K562 (cell line): ENCODE results near the gene CDKN2C. TPM values are rescaled to one million over a fixed set of nuclear protein-coding genes. Genes with fewer than 3 reads are reported as not detected.

Source experiments
- ATAC-seq: fragments of 200-7000 bp; cut with Tn5 transposase; 3 replicates; pipeline ENCODE4 v1.9.1; 2020; ENCODE audit warnings: moderate library complexity
- BruUV-seq: library from RNA; stranded (reverse); fragments of 400-500 nt; replicated peaks from 2 replicates; lab custom pipeline; 2021; lab: Mats Ljungman, UMichigan
- CTCF ChIA-PET: fragments of 300-600 bp; formaldehyde crosslinking; extraction: SDS; loops from one replicate; lab custom pipeline; 2021; ENCODE audit warnings: low intra/inter-chr PET ratio; lab: Yijun Ruan, JAX
- POLR2A ChIA-PET: fragments of 300-600, 350-650 bp; sonication (Branson Sonifier 250); formaldehyde crosslinking; extraction: SDS; loops from one replicate; lab custom pipeline; 2021; ENCODE audit warnings: antibody characterized with exemption, inconsistent platforms; lab: Yijun Ruan, JAX
- DNase-seq, 4 experiments: peaks; one replicate each; pipeline versions ENCODE4 v3.0.0 to v3.0.0-alpha.2; 2011 to 2018; ENCODE audit warnings: low spot score in 3 of 4, mixed read lengths in 3 of 4; ENCODE audit errors: extremely low read depth in 1 of 4
- FAIRE-seq: peaks from 2 replicates; lab custom pipeline; 2011; peaks lifted over from hg19 to GRCh38; lab: Jason Lieb, UNC
- H2AFZ ChIP-seq: 2 replicates; pipeline ENCODE4 v1.6.0; 2011; ENCODE audit warnings: low read depth, low read length, control low read depth, inconsistent platforms
- H3K27ac ChIP-seq: fragments of 200-600 bp; 3 replicates; pipeline ENCODE4 v1.8.0; 2011; ENCODE audit warnings: low read depth, mild to moderate bottlenecking, control low read depth, inconsistent platforms, low read length, moderate library complexity, mixed read lengths; ENCODE audit errors: extremely low read depth
- H3K27me3 ChIP-seq, 2 experiments: fragments of 300-600 bp in 1 of 2; 2 replicates in 1 of 2; 3 replicates in 1 of 2; pipeline versions ENCODE4 v1.6.0 to v1.8.0; 2011; ENCODE audit warnings: inconsistent platforms in 2 of 2, low read length in 2 of 2, mild to moderate bottlenecking in 1 of 2, mixed read lengths in 1 of 2, moderate library complexity in 1 of 2; ENCODE audit not compliant: control insufficient read depth in 2 of 2, insufficient read depth in 2 of 2
- H3K36me3 ChIP-seq: fragments of 300-600 bp; 3 replicates; pipeline ENCODE4 v1.8.0; 2011; ENCODE audit warnings: mild to moderate bottlenecking, low read length, inconsistent platforms; ENCODE audit not compliant: control insufficient read depth, insufficient read depth
- H3K4me1 ChIP-seq, 2 experiments: fragments of 200-600 bp in 1 of 2; replicated peaks in 1 of 2; 2 replicates in 1 of 2; 3 replicates in 1 of 2; pipeline versions ENCODE4 v1.5.1 to v1.8.0; 2011; ENCODE audit warnings: inconsistent platforms in 2 of 2, low read length in 2 of 2, mild to moderate bottlenecking in 1 of 2, mixed read lengths in 1 of 2, moderate library complexity in 1 of 2; ENCODE audit not compliant: control insufficient read depth in 2 of 2, insufficient read depth in 2 of 2
- H3K4me2 ChIP-seq: 2 replicates; pipeline ENCODE4 v1.6.1; 2011; ENCODE audit warnings: low read length, control low read depth, inconsistent platforms, mixed read lengths; ENCODE audit not compliant: insufficient read depth
- H3K4me3 ChIP-seq: fragments of 200-600 bp; sonication (generic), shearing (Covaris generic); 2 replicates; pipeline ENCODE4 v1.5.1; 2016; ENCODE audit warnings: control low read depth, inconsistent platforms
- H3K79me2 ChIP-seq: fragments of 200-600 bp; 3 replicates; pipeline ENCODE4 v1.8.0; 2011; ENCODE audit warnings: low read length, inconsistent platforms; ENCODE audit not compliant: control insufficient read depth, insufficient read depth
- H3K9ac ChIP-seq, 2 experiments: 2 replicates each; pipeline versions ENCODE4 v1.6.0 to v1.6.1; 2011; ENCODE audit warnings: low read depth in 2 of 2, low read length in 2 of 2, control low read depth in 1 of 2, inconsistent platforms in 1 of 2, mild to moderate bottlenecking in 1 of 2, mixed read lengths in 1 of 2; ENCODE audit not compliant: insufficient read depth in 1 of 2
- H3K9me1 ChIP-seq: one replicate; pipeline ENCODE4 v1.6.0; 2011; ENCODE audit warnings: inconsistent platforms, mild to moderate bottlenecking, low read length, moderate library complexity; ENCODE audit not compliant: control insufficient read depth, insufficient read depth
- H3K9me3 ChIP-seq: replicated peaks from 2 replicates; pipeline ENCODE4 v1.5.1; 2011; ENCODE audit warnings: low read depth, low read length, inconsistent platforms; ENCODE audit not compliant: control insufficient read depth, insufficient read depth
- H4K20me1 ChIP-seq: replicated peaks from 2 replicates; pipeline ENCODE4 v1.6.1; 2011; ENCODE audit warnings: low read length, inconsistent platforms, mixed read lengths; ENCODE audit not compliant: control insufficient read depth, insufficient read depth
- CTCF ChIP-seq, 3 experiments: IDR thresholded peaks in 2 of 3; conservative IDR thresholded peaks in 1 of 3; 2 replicates each; pipeline ENCODE4 v1.5.1; 2011 to 2012; ENCODE audit warnings: low read length in 3 of 3, mild to moderate bottlenecking in 3 of 3, control low read depth in 2 of 3, improper control_type of control experiment in 1 of 3, inconsistent platforms in 1 of 3, low read depth in 1 of 3, mixed read lengths in 1 of 3, moderate library complexity in 1 of 3; ENCODE audit not compliant: insufficient read depth in 2 of 3
- FOXK1 ChIP-seq: sonication (generic); formaldehyde crosslinking; IDR thresholded peaks from 2 replicates; pipeline ENCODE4 v1.8.0; 2022; ENCODE audit warnings: missing genetic modification reagents, mild to moderate bottlenecking, borderline replicate concordance
- KLF6 ChIP-seq: fragments of 250-450 bp; sonication (Bioruptor Pico); IDR thresholded peaks from 2 replicates; pipeline ENCODE4 v1.4.0; 2020; ENCODE audit warnings: mild to moderate bottlenecking, moderate library complexity, borderline replicate concordance
- NONO ChIP-seq, 2 experiments: fragments of 200-400 bp in 1 of 2; fragments of 450-650 bp in 1 of 2; formaldehyde crosslinking in 1 of 2; IDR thresholded peaks; 2 replicates each; pipeline ENCODE4 v1.6.1; 2017; ENCODE audit warnings: low read depth in 2 of 2, mild to moderate bottlenecking in 2 of 2, moderate library complexity in 2 of 2, low read length in 1 of 2
- TGIF2 ChIP-seq: sonication (generic); formaldehyde crosslinking; IDR thresholded peaks from 2 replicates; pipeline ENCODE4 v1.8.1; 2022; ENCODE audit warnings: mild to moderate bottlenecking, missing genetic modification reagents, moderate library complexity
- ZKSCAN1 ChIP-seq: fragments of 150-350 bp; IDR thresholded peaks from 2 replicates; pipeline ENCODE4 v1.6.1; 2016; ENCODE audit warnings: low read depth, low read length
- ZNF324 ChIP-seq: fragments of 250-450 bp; sonication (Bioruptor Pico); IDR thresholded peaks from 2 replicates; pipeline ENCODE4 v1.4.0; 2020; ENCODE audit warnings: mild to moderate bottlenecking
- WGBS: fragments of 100-300 bp; shearing (Covaris generic); methylation state at CpG from one replicate; pipeline ENCODE4 v1.1.6; 2016; ENCODE audit warnings: low coverage, mixed read lengths; ENCODE audit not compliant: insufficient coverage; ENCODE audit errors: missing lambda C conversion rate; 5-methylcytosine and 5-hydroxymethylcytosine counted together
- in situ Hi-C: fragments of 300-500 bp; cut with MboI; formaldehyde crosslinking; loops from 4 replicates; pipeline ENCODE4 v1.15.0; 2018; ENCODE audit warnings: inconsistent platforms, mixed read lengths
- intact Hi-C: fragments of 100-400 bp; cut with micrococcal nuclease; formaldehyde crosslinking; loops from 2 replicates; pipeline ENCODE4 v1.14.2; 2022
- polyA plus RNA-seq, 8 experiments: library from polyadenylated mRNA; depleted of rRNA in 4 of 8; stranded (reverse) in 5 of 8; unstranded in 3 of 8; fragments of >200 nt; fragmentation: Nextera tagmentation in 2 of 8; fragmentation: Illumina TruSeq in 1 of 8; extraction: Ambion mirVana in 2 of 8; extraction: Trizol in 1 of 8; gene quantifications; 2 replicates each; pipeline versions ENCODE4 v1.2.1 to v1.2.3, GENCODE V29; 2011 to 2014; ENCODE audit warnings: inconsistent platforms in 1 of 8, missing spikeins in 1 of 8
- total RNA-seq, 7 experiments: library from RNA; depleted of rRNA in 6 of 7; stranded (reverse); fragments of >200 nt in 6 of 7; fragmentation: Illumina TruSeq in 2 of 7; extraction: Trizol in 2 of 7; gene quantifications; 2 replicates each; pipeline versions ENCODE4 v1.2.1 to v1.2.3, GENCODE V29; 2011 to 2021; ENCODE audit warnings: low replicate concordance in 1 of 7

Gene CDKN2C
- total and polyA plus RNA-seq, 9 of the 15 experiments (the other 6 are each of a cell fraction or from before 2014, with no cell fraction given): 11.9 to 74.3 (median 45.9) TPM

- TF ChIP-seq CTCF (IDR thresholded peaks at IDR 0.05 in 2 of 3, conservative IDR thresholded peaks at IDR 0.05 in 1 of 3; ENCODE audit: insufficient read depth in 2 of 3, low read depth in 1 of 3, low read length in 3 of 3) (peak; percentile 13 to 36 (median 30); a peak in 2 of 6 replicates), NONO (IDR thresholded peaks at IDR 0.05; ENCODE audit: low read depth in 2 of 2, low read length in 1 of 2) (no peak), KLF6 (CRISPR knock-in tag) (0 out of 2 replicates have a peak, but pooled peaks have one; percentile 32), ZKSCAN1 (no peak), TGIF2 (CRISPR knock-in tag) (no peak)
Measured at GRCh38 chr1:50969611-50970508, at the start of gene CDKN2C (continued).

DNA sequence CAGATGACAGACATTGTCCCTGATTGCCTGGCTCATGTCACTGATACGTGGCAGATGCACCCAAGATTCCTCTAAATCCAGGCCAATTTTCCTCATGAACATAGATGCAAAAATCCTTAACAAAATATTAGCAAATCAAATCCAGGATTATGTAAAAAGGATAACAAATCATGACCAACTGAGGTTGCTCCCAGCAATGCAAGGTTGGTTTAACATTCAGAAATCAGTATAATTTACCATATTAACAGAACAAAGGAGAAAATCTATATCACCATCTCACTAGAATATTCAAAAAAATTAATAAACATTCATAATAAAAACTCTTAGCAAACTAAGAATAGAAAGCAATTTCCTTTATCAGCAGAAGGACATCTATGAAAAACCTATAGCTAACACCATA is 49.6 kb upstream of the CDKN2C start:
- no TSS peak for BruUV-seq
- in situ Hi-C loops: loop anchor here (10.0 kb wide), 1 partner anchor 264 kb away; no protein-coding TSS in a partner anchor

More for the DNA sequence above, 49.6 kb upstream of the CDKN2C start:
- Histone ChIP-seq H3K4me2 (no peak overlapping the region), H3K9ac (no peak overlapping the region), H2AFZ (no peak overlapping the region), H4K20me1 (no peaks in the 10 kb centered on the region), H3K4me1 (peaks cover 0 to 2% of the 10 kb centered on the region in 2 experiments; a peak in 1 of 5 replicates), H3K4me3 (no peak overlapping the region), H3K36me3 (peaks cover 10% of the 10 kb centered on the region; the same call in 2 of the 3 replicates), H3K27me3 (no peaks in the 10 kb centered on the region), H3K79me2 (peaks cover 90% of the 10 kb centered on the region), H3K9me3 (peaks cover 6% of the 10 kb centered on the region), H3K27ac (no peak overlapping the region), H3K9me1 (no peaks in the 10 kb centered on the region)
- no peak for ATAC-seq
- FAIRE-seq: no peak
- WGBS: 100% methylated on average over 1 of the region's 1 CpG
- intact Hi-C loops: no loop called here
- no peak for DNase-seq
- ChIA-PET CTCF (no interaction called here), POLR2A (interaction anchor here (1.0 to 1.4 kb wide), 2 partner anchors 10 to 15 kb away, joined by 3 to 7 read pairs; no protein-coding TSS in a partner anchor)
- TF ChIP-seq FOXK1 (CRISPR knock-in tag) (no peak), ZNF324 (CRISPR knock-in tag) (peak; percentile 93)
- TF ChIP-seq, all 486 proteins: peak for 1
